IPS-18a (cell line): ENCODE results near the gene PPP2R3B.
"Not testable (repeated sequence)": the region's sequence is repeated elsewhere in the genome, so short reads cannot be mapped to it uniquely, and the experiment has no call there.

Experiments
- H3K27ac ChIP-seq: one replicate; pipeline ENCODE4 v1.5.1; 2013; ENCODE audit warnings: low read length
- H3K27me3 ChIP-seq: one replicate; pipeline ENCODE4 v1.6.1; 2013; ENCODE audit warnings: mild to moderate bottlenecking, low read length; ENCODE audit not compliant: control insufficient read depth, insufficient read depth
- H3K36me3 ChIP-seq: one replicate; pipeline ENCODE4 v1.6.1; 2013; ENCODE audit warnings: low read depth, low read length; ENCODE audit not compliant: control insufficient read depth
- H3K4me1 ChIP-seq: one replicate; pipeline ENCODE4 v1.6.1; 2013; ENCODE audit warnings: low read depth, low read length; ENCODE audit not compliant: control insufficient read depth
- H3K4me3 ChIP-seq: one replicate; pipeline ENCODE4 v1.5.1; 2013; ENCODE audit warnings: low read length
- H3K9ac ChIP-seq: one replicate; pipeline ENCODE4 v1.6.1; 2013; ENCODE audit warnings: mild to moderate bottlenecking, low read length, moderate library complexity
- H3K9me3 ChIP-seq: one replicate; pipeline ENCODE4 v1.6.1; 2013; ENCODE audit warnings: low read depth, low read length; ENCODE audit not compliant: control insufficient read depth

PPP2R3B gene

DNA sequence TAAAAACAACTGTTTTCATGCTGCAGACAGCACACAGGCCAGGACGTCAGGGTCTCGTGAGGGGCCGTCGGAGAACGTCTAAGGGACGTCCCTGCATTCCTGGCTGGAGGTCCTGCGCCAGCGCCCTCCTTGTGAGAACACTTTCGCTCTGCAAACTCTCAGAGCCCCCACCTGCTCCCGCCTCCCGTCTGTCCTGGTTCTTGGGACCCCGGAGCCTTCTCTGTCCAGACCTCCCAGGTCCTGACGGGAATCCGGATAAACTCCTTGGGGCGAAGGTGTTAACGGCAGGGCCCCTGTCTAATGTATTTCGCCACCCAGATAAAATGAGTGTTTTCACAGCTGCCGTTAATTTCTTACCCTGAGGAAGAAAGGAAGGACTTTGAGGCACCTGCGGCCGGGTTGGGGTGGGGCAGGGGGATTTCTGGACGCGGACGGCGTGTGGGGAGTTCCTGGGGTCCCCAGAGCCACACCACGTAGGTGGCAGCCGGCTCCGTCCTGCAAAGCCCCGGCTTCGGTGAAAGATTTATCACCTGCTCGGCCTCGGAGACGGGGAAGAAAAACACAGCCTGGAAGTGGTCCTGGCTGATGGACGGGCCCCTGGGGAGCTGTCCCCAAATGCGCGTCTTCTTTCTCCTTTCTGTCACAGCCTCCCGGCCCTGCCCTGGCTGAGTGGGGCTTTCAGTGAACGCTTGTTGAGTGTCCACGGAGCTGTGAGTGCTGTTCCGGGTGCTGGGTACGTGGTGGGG is 35.1 kb upstream of the PPP2R3B start:
- Histone ChIP-seq H3K4me3 (no peak overlapping the region), H3K36me3 (no peaks in the 10 kb centered on the region), H3K27ac (no peak overlapping the region), H3K27me3 (peaks cover 4% of the 10 kb centered on the region), H3K4me1 (no peaks in the 10 kb centered on the region), H3K9me3 (no peaks in the 10 kb centered on the region), H3K9ac (no peak overlapping the region)

DNA sequence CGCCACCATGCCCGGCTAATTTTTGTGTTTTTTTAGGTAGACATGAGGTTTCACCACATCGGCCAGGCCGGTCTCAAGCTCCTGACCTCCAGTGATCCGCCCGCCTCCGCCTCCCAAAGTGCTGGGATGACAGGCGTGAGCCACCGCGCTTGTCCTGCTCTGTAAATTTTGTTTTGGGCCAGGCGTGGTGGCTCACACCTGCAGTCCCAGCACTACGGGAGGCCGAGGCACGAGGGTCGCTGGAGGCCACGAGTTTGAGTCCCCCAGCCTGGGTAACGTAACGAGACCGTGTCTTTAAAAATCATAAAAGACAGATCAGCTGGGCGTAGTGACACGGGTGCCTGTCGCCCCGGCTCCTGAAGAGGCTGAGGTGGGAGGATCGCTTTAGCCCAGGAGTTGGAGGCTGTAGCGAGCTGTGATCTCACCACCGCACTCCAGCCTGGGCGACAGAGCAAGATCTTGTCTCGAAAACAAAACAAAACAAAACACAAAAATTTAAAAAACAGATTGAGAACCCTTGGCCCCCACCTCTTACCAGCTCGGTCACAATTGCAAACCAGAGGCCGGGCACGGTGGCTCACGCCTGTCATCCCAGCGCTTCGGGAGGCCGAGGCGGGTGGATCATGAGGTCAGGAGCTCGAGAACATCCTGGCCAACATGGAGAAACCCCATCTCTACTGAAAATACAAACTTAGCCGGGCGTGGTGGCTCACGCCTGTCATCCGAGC is 34.0 kb upstream of the PPP2R3B start:
- H3K27me3 ChIP-seq: no peaks in the 10 kb centered on the region
- no peaks in the 10 kb centered on the region for H3K4me1 ChIP-seq
- H3K9ac ChIP-seq: no peak overlapping the region
- H3K9me3 ChIP-seq: no peaks in the 10 kb centered on the region
- H3K27ac ChIP-seq: no peak overlapping the region
- H3K36me3 ChIP-seq: no peaks in the 10 kb centered on the region
- H3K4me3 ChIP-seq: no peak overlapping the region

DNA sequence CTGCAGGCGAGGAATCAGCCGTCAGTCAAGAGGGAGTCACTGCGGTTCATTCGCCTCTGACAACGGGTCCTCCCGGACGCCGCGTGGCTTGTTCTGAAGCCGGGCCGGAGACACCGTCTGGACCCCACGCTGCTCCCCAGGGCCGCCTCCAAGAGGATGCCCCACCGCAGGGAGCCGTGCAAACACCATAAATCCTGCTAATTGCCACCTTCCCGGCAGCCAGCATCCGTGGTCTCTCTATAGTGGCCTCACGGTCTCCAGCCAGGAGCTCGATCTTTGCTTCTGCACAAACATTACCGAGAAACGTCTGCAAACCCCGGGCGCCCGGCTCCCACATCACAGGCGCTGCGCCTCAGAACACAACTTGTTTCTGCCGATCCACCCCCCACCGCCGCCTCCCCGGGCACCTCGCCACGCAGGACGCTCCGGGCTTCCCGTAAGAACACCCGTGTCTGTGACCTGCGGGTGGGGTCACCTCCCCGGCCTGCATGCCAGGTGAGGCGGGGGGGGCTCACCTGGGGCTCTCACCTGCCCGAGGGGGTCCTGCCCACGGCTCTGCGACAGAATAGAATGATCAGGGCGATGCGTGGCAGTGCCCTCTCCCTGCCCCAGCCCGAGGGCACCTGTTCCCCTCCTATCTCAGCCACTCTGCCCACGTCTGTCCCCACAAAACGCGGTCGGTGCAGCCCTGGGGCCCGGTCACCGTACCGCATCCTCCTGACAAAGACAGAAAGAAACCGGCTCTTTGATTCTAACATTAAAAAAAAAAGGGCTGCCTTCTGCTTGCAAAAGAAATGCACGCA is 32.4 kb upstream of the PPP2R3B start:
- Histone ChIP-seq H3K9me3 (no peaks in the 10 kb centered on the region), H3K27ac (no peak overlapping the region), H3K9ac (no peak overlapping the region), H3K4me3 (no peak overlapping the region), H3K4me1 (no peaks in the 10 kb centered on the region), H3K36me3 (no peaks in the 10 kb centered on the region), H3K27me3 (no peaks in the 10 kb centered on the region)

DNA sequence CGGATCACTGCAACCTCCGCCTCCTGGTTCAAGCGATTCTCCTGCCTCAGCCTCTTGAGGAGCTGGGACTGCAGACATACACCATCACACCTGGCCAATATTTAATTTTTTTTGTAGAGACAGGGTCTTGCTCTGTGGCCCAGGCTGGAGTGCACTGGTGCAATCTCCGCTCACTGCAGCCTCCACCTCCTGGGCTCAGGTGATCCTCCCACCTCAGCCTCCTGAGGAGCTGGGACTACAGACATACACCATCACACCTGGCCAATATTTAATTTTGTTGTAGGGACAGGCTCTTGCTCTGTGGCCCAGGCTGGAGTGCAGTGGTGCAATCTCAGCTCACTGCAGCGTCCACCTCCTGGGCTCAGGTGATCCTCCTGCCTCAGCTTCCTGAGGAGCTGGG is 28.8 kb upstream of the PPP2R3B start:
- H3K9me3 ChIP-seq, H3K9ac ChIP-seq, H3K4me3 ChIP-seq, H3K27me3 ChIP-seq, H3K36me3 ChIP-seq, H3K27ac ChIP-seq: not testable (repeated sequence)
- H3K4me1 ChIP-seq: peaks cover 13% of the 10 kb centered on the region

DNA sequence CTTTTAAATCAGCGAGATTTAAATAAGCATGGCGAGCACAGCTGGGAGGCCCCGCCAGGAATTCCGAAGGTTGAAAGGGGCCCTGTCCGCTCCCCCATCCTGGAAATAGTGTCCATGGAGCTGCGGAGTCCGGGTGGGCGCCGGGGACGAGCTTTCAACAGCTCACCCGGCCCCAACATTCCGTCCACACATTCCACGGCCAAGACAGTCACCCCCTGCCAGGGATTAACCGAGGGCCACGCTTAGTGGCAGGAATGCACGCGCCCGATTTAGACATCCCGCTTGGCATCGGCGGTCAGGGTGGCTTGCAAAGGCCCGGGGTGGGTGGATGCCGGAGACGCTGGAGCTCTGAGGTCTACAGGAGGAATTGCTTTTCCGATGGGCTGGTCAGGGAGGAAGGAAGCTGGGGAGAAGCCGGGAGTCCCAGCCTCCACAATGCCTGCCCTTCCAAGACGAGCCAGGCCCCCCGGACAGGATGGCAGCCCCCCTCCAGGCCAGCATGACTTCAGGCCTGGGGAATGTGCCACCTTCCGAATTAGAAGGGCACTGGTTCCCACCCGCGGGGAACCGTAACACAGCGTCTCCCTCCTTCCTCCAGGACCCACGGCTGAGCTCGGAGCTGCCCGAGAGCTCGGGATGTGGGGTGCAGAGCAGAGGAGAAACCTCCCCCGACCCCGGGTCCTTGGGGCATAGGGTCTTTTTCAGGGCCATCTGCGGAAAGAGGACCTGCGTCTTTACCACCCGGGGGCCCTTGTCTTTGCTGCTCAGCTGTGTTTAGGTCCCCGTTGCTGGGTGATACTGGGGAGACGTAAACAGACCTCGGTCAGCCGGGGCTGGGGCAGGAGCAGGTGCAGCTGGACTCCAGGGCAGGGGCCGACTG is 26.9 kb upstream of the PPP2R3B start:
- H3K4me1 ChIP-seq: peaks cover 13% of the 10 kb centered on the region
- peak overlapping the region; percentile 48 for H3K9ac ChIP-seq
- H3K27ac ChIP-seq: no peak overlapping the region
- H3K36me3 ChIP-seq: no peaks in the 10 kb centered on the region
- no peaks in the 10 kb centered on the region for H3K9me3 ChIP-seq
- H3K4me3 ChIP-seq: peak overlapping the region; percentile 56
- no peaks in the 10 kb centered on the region for H3K27me3 ChIP-seq

DNA sequence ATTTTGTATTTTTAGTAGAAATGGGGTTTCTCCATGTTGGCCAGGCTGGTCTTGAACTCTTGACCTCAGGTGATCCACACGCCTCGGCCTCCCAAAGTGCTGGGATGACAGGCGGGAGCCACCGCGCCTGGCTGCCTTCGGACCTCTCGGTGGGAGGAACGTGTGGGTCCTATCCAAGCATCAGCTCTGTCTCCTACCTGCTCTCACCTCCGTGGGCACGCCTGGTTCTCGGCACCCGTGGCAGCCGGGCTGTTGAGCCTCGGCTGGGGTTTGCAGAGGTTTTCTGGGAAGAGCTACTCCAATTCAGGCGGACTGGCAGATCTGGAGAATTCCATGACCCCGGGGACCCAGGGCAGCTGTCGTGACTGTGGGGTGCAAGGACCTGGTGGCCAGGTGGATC is 23.6 kb upstream of the PPP2R3B start:
- Histone ChIP-seq H3K27me3 (no peaks in the 10 kb centered on the region), H3K4me3 (no peak overlapping the region)

DNA sequence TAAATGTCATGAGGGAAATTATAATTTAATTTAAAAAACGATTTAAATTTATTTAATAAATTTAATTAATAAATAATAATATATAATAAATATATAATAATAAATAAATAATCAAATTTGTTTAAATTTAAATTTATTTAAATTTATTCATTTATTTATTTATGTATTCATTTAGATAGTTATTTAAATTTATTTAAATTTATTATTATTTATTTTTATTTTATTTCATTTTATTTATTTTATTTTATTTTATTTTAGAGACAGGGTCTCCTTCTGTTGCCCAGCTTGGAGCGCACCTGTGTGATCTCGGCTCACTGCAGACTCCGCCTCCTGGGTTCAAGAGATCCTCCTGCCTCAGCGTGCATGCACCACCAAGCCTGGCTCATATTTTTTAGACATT is 18.4 kb upstream of the PPP2R3B start:
- no peak overlapping the region for H3K9ac ChIP-seq
- no peaks in the 10 kb centered on the region for H3K27me3 ChIP-seq
- H3K9me3 ChIP-seq: no peaks in the 10 kb centered on the region
- no peak overlapping the region for H3K27ac ChIP-seq
- H3K4me3 ChIP-seq: no peak overlapping the region
- H3K36me3 ChIP-seq: no peaks in the 10 kb centered on the region
- H3K4me1 ChIP-seq: no peaks in the 10 kb centered on the region

More for the DNA sequence above, 23.6 kb upstream of the PPP2R3B start:
- no peaks in the 10 kb centered on the region for H3K36me3 ChIP-seq
- H3K27ac ChIP-seq: no peak overlapping the region
- H3K9ac ChIP-seq: no peak overlapping the region
- no peaks in the 10 kb centered on the region for H3K9me3 ChIP-seq
- H3K4me1 ChIP-seq: peaks cover 13% of the 10 kb centered on the region

DNA sequence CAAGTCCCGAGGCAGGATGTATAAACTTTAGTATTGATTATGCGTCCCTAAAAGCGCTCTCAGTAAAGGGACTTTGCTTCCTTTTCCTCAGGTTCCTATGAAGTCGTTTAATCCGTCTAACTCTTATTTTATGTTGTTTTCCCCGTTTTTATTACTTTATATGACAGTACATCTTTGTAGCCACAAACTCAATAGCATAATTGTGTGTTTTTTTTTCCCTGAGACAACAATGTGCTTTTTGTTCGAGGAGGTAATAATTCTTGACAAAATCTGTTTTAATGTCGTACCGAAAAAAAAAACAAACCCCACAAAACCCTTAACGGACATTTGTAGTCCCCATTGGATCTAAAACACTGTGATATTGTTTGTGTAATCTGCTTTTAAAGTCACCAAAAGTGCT is 17.9 kb upstream of the PPP2R3B start:
- Histone ChIP-seq H3K9me3 (no peaks in the 10 kb centered on the region), H3K4me1 (no peaks in the 10 kb centered on the region), H3K27ac (no peak overlapping the region), H3K27me3 (no peaks in the 10 kb centered on the region), H3K9ac (no peak overlapping the region), H3K36me3 (no peaks in the 10 kb centered on the region), H3K4me3 (no peak overlapping the region)

DNA sequence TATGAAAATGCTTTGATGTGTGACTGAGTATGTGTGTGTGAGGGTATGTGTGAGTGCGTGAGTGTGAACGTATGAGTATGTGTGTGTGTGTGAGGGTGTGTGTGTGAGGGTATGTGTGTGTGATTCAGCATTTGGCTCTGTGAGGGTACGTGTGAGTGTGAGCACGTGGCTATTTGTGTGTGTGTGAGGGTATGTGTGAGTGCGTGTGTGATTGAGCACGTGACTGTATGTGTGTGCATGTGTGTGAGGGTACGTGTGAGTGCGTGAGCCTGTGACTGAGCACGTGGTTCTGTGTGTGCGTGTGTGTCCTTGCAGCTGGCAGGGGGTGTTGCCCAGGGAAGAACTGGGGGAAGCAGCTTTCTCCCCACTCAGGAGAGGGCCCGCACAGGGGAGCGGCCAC is 16.1 kb upstream of the PPP2R3B start:
- no peak overlapping the region for H3K27ac ChIP-seq
- H3K4me3 ChIP-seq: no peak overlapping the region
- no peaks in the 10 kb centered on the region for H3K9me3 ChIP-seq
- no peak overlapping the region for H3K9ac ChIP-seq
- no peaks in the 10 kb centered on the region for H3K36me3 ChIP-seq
- no peaks in the 10 kb centered on the region for H3K4me1 ChIP-seq
- H3K27me3 ChIP-seq: no peaks in the 10 kb centered on the region

DNA sequence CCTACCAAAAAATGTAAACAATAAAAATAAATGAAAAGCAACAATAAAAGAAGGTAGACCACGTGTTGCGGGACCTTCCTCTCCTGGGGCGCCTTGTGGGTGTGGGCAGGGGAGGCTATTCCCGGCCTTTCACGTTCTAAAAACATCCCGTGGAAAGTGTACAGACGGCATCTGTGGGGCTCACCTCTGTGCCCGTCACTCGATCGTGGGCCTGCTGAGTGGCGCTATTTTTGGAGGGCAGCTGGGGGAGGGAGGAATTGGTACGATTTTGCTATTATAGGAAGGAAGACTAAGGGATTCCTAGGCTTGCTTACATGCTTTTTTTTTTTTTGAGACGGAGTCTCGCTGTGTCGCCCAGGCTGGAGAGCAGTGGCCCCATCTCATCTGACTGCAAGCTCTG is 13.6 kb upstream of the PPP2R3B start:
- Histone ChIP-seq H3K9ac (no peak overlapping the region), H3K27ac (no peak overlapping the region)

DNA sequence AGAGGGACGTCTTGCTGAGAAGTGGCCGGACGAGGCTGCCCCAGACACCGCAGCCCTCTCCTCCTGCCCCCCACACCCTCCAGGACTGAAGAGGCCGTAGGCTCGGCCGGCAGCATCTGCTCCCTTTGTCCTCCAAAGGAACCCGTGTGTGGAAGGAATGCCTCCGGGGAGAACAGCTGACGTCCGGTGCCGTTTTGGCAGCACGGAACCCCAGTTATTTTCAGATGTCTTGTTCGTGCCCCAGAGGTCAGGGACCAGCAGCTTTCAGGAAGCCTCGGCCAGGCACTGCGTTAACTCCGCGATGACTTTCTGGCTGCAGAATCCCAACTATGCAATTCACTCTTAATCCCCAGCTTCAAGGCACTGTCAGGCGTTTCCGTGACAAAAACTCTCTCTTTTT is 10.9 kb upstream of the PPP2R3B start:
- H3K9ac ChIP-seq: no peak overlapping the region
- H3K36me3 ChIP-seq: no peaks in the 10 kb centered on the region
- no peaks in the 10 kb centered on the region for H3K27me3 ChIP-seq
- no peaks in the 10 kb centered on the region for H3K9me3 ChIP-seq
- no peak overlapping the region for H3K27ac ChIP-seq
- no peak overlapping the region for H3K4me3 ChIP-seq
- H3K4me1 ChIP-seq: no peaks in the 10 kb centered on the region

More for the DNA sequence above, 13.6 kb upstream of the PPP2R3B start:
- no peaks in the 10 kb centered on the region for H3K4me1 ChIP-seq
- H3K27me3 ChIP-seq: no peaks in the 10 kb centered on the region
- H3K36me3 ChIP-seq: no peaks in the 10 kb centered on the region
- H3K9me3 ChIP-seq: no peaks in the 10 kb centered on the region
- H3K4me3 ChIP-seq: no peak overlapping the region
